Left lung (tissue), 10 donors: ENCODE measurements around the gene MTARC1. TPM values are rescaled to one million over a fixed set of nuclear protein-coding genes. Genes with fewer than 3 reads are reported as not detected.

ENCODE experiments used
- ATAC-seq: fragments of 200-7000 bp; cut with Tn5 transposase; one replicate; pipeline ENCODE4 v1.9.1; 2020; ENCODE audit warnings: moderate library complexity
- DNase-seq, 4 donors: peaks; one replicate each; pipeline ENCODE4 v3.0.0-alpha.2; 2013 to 2020
- H3K27ac ChIP-seq, 2 donors: fragments of 200-600 bp; sonication (generic) in 1 of 2; one replicate each; pipeline versions ENCODE4 v1.5.0 to v1.8.0; 2020 to 2021
- H3K27me3 ChIP-seq, 2 donors: fragments of 200-600 bp; sonication (generic) in 1 of 2; one replicate each; pipeline versions ENCODE4 v1.5.0 to v1.8.0; 2020 to 2021
- H3K36me3 ChIP-seq, 2 donors: fragments of 200-600 bp; sonication (generic) in 1 of 2; one replicate each; pipeline versions ENCODE4 v1.5.0 to v1.8.0; 2020 to 2021
- H3K4me1 ChIP-seq, 2 donors: fragments of 200-600 bp; one replicate each; pipeline ENCODE4 v1.8.0; 2021
- H3K4me3 ChIP-seq, 2 donors: fragments of 200-600 bp; sonication (generic) in 1 of 2; one replicate each; pipeline versions ENCODE4 v1.5.0 to v1.8.0; 2020 to 2021; ENCODE audit warnings: mild to moderate bottlenecking in 1 of 2
- H3K9me3 ChIP-seq, 2 donors: fragments of 200-600 bp; sonication (generic) in 1 of 2; one replicate each; pipeline versions ENCODE4 v1.5.0 to v1.8.0; 2020 to 2021
- CTCF ChIP-seq, 2 donors: fragments of 200-600 bp; sonication (generic) in 1 of 2; IDR thresholded peaks; one replicate each; pipeline versions ENCODE4 v1.5.0 to v1.8.0; 2021; ENCODE audit warnings: antibody characterized with exemption in 2 of 2
- intact Hi-C, 2 donors: fragments of 100-400 bp; cut with DNase I; formaldehyde crosslinking; loops; one replicate each; pipeline versions ENCODE4 v1.11.2 to v1.14.2; 2022
- polyA plus RNA-seq, 6 donors: library from polyadenylated mRNA; unstranded; fragments of 120-200 nt; gene quantifications; one replicate each; pipeline ENCODE4 v1.2.1, GENCODE V29; 2013; ENCODE audit not compliant: insufficient read length in 6 of 6
- total RNA-seq, 2 donors: library from RNA; stranded (reverse); fragmentation: NEBNext Ultra II Directional; extraction: Animal tissue kit (Norgen Biotek cat#: 25700); gene quantifications; one replicate each; pipeline ENCODE4 v1.2.1, GENCODE V29; 2021
- donor health status: DM: no; HTN: yes; CAD: no.
- donor health status: DM: no; HTN: no; CAD: no.

Gene MTARC1
- total and polyA plus RNA-seq, 8 donors = 20.5 to 38.6 (median 23.8) TPM

GRCh38 chr1:220826729-220827128, 40.0 kb downstream of the MTARC1 start:
- Histone ChIP-seq H3K4me1 (no peaks in the 10 kb centered on the region), H3K27ac (no peak overlapping the region), H3K4me3 (no peak overlapping the region), H3K36me3 (no peaks in the 10 kb centered on the region), H3K9me3 (no peaks in the 10 kb centered on the region), H3K27me3 (no peaks in the 10 kb centered on the region)
- no peak for TF ChIP-seq CTCF (IDR thresholded peaks at IDR 0.05)
- ATAC-seq = no peak
- DNase-seq = no peak
- intact Hi-C loops = no loop called here

- ATAC-seq = no peak
- H3K4me3 ChIP-seq = no peak overlapping the region
- TF ChIP-seq CTCF (IDR thresholded peaks at IDR 0.05) = no peak
- no peaks in the 10 kb centered on the region for H3K36me3 ChIP-seq
- H3K27me3 ChIP-seq = no peaks in the 10 kb centered on the region
- DNase-seq = no peak
- no peak overlapping the region for H3K27ac ChIP-seq
- H3K9me3 ChIP-seq = no peaks in the 10 kb centered on the region
- H3K4me1 ChIP-seq = no peaks in the 10 kb centered on the region
- intact Hi-C loops = no loop called here
Observed at GRCh38 chr1:220827445-220828178, 40.9 kb downstream of the MTARC1 start.

GRCh38 chr1:220828179-220828490, 41.4 kb downstream of the MTARC1 start:
- H3K27me3 ChIP-seq = no peaks in the 10 kb centered on the region
- H3K27ac ChIP-seq = no peak overlapping the region
- no peak for TF ChIP-seq CTCF (IDR thresholded peaks at IDR 0.05)
- no peaks in the 10 kb centered on the region for H3K4me1 ChIP-seq
- H3K36me3 ChIP-seq = no peaks in the 10 kb centered on the region
- DNase-seq = peak in 1 of 4 donors; percentile 58
- ATAC-seq = no peak
- H3K9me3 ChIP-seq = no peaks in the 10 kb centered on the region
- intact Hi-C loops = no loop called here
- no peak overlapping the region for H3K4me3 ChIP-seq

GRCh38 chr1:220828950-220829586, 42.4 kb downstream of the MTARC1 start:
- ATAC-seq (no peak), DNase-seq (peak in 1 of 4 donors; percentile 49)
- Histone ChIP-seq H3K27ac (no peak overlapping the region), H3K36me3 (no peaks in the 10 kb centered on the region), H3K27me3 (no peaks in the 10 kb centered on the region), H3K9me3 (no peaks in the 10 kb centered on the region), H3K4me1 (no peaks in the 10 kb centered on the region), H3K4me3 (no peak overlapping the region)
- intact Hi-C loops = no loop called here
- no peak for TF ChIP-seq CTCF (IDR thresholded peaks at IDR 0.05)

GRCh38 chr1:220833436-220833835, 46.7 kb downstream of the MTARC1 start:
- H3K9me3 ChIP-seq = no peaks in the 10 kb centered on the region
- no peak overlapping the region for H3K4me3 ChIP-seq
- H3K27me3 ChIP-seq = no peaks in the 10 kb centered on the region
- no peak for ATAC-seq
- H3K36me3 ChIP-seq = no peaks in the 10 kb centered on the region
- DNase-seq = no peak
- intact Hi-C loops = no loop called here
- no peak overlapping the region for H3K27ac ChIP-seq
- TF ChIP-seq CTCF (IDR thresholded peaks at IDR 0.05) = no peak
- no peaks in the 10 kb centered on the region for H3K4me1 ChIP-seq
